BLaER1 (cell line): ENCODE data around the gene PCED1A.

Experiments
- H3K27ac ChIP-seq: shearing (Covaris generic); formaldehyde crosslinking; 2 replicates; pipeline ENCODE4 v1.8.1; 2022
- H3K27me3 ChIP-seq: shearing (Covaris generic); formaldehyde crosslinking; 2 replicates; pipeline ENCODE4 v1.8.1; 2022
- H3K36me3 ChIP-seq: shearing (Covaris generic); formaldehyde crosslinking; 2 replicates; pipeline ENCODE4 v1.8.1; 2022
- H3K4me1 ChIP-seq: shearing (Covaris generic); formaldehyde crosslinking; 2 replicates; pipeline ENCODE4 v1.8.1; 2022
- H3K4me2 ChIP-seq: shearing (Covaris generic); formaldehyde crosslinking; 2 replicates; pipeline ENCODE4 v1.8.1; 2022
- H3K4me3 ChIP-seq: shearing (Covaris generic); formaldehyde crosslinking; 2 replicates; pipeline ENCODE4 v1.8.1; 2022
- H3K9ac ChIP-seq: shearing (Covaris generic); formaldehyde crosslinking; 2 replicates; pipeline ENCODE4 v1.8.1; 2022
- H3K9me3 ChIP-seq: shearing (Covaris generic); formaldehyde crosslinking; 2 replicates; pipeline ENCODE4 v1.8.1; 2022
- H4K20me1 ChIP-seq: shearing (Covaris generic); formaldehyde crosslinking; 2 replicates; pipeline ENCODE4 v1.8.1; 2022
- Cebpa-rat ChIP-seq: shearing (Covaris generic); IDR thresholded peaks from 2 replicates; pipeline ENCODE4 v1.8.1; 2022

Gene PCED1A, protein sequence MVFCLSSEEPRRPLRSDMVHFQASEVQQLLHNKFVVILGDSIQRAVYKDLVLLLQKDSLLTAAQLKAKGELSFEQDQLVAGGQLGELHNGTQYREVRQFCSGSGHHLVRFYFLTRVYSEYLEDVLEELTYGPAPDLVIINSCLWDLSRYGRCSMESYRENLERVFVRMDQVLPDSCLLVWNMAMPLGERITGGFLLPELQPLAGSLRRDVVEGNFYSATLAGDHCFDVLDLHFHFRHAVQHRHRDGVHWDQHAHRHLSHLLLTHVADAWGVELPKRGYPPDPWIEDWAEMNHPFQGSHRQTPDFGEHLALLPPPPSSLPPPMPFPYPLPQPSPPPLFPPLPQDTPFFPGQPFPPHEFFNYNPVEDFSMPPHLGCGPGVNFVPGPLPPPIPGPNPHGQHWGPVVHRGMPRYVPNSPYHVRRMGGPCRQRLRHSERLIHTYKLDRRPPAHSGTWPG

DNA sequence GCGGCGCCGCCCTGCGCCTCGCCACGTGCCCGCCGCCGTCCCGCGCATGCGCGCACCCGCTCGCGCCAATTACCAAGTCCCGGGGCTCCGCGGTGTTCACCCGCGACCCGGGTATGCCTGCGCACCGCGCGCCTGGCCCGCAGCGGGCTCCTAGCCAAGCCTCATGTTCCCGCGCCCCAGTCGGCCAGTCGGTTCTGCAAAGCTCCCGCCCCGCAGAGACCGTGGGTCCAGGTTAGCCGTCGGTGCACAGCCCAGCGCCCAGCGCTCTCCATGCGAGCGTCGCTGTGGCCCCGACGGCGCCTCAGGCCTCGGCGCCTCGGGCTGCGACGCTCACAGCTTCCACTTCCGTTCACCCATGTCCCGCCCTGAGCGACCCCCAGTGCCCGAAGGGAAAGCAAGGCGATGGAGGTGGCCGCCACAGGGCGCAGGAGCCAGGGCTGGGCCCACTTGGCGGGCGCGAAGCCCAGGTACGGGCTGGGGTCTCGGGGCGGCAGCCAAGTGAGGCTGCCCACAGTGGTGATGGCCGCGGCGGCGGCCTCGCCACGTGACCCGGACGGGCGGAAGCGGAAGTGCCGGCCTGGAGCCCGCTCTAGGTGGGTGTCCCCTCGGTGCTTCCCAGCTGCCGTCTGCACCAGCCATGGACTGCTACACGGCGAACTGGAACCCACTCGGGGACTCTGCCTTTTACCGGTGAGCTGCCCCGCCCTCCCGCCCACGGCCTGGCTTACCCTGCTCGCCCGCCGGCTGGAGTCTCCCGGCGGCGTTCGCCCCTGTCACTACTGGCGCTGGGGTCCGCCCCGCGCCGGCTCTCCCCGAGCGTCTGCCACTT is at the start of gene PCED1A, which contains the start of gene VPS16:
Gene PCED1A (minus strand): TSS at position 518 of the 829 bp plus-strand sequence. CDS start 743 bp downstream, outside the sequence.
Gene VPS16 (plus strand): TSS at position 608 of the 829 bp plus-strand sequence. CDS start 30 bp downstream, at position 638.
- peak within 1 kb of the TSS; percentile 83 for H3K4me3 ChIP-seq
- H4K20me1 ChIP-seq = no peaks in the 10 kb centered on the region
- H3K27me3 ChIP-seq = no peaks in the 10 kb centered on the region
- peak within 1 kb of the TSS; percentile 92 for H3K9ac ChIP-seq
- peaks cover 43% of the 10 kb centered on the region for H3K4me1 ChIP-seq
- no peak for TF ChIP-seq Cebpa-rat
- peaks cover 11% of the 10 kb centered on the region; the same call in 1 of the 2 replicates for H3K36me3 ChIP-seq
- H3K4me2 ChIP-seq = peak within 1 kb of the TSS; percentile 95
- peak within 1 kb of the TSS; percentile 97 for H3K27ac ChIP-seq
- H3K9me3 ChIP-seq = no peaks in the 10 kb centered on the region

DNA sequence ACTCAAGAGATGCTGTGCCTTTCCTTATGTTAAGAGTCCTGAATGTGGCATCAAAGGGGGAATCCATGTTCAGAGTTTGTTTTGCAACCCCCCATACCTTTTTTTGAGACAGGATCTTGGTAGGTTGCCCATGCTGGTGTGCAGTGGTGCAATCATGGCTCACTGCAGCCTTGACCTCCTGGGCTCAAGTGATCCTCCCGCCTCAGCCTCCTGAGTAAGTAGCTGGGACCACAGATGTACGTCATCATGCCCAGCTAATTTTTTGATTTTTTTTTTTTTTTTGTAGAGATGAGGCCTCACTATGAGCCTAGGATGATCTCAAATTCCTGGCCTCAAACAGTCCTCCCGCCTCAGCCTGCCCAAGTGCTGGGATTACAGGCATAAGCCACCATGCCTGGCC is 49.3 kb upstream of the PCED1A start:
- Histone ChIP-seq H3K9me3 (peaks cover 28% of the 10 kb centered on the region), H4K20me1 (peaks cover 67% of the 10 kb centered on the region), H3K4me1 (peaks cover 27% of the 10 kb centered on the region), H3K36me3 (peaks cover 45% of the 10 kb centered on the region), H3K27me3 (no peaks in the 10 kb centered on the region), H3K9ac (no peak overlapping the region), H3K4me2 (no peak overlapping the region), H3K27ac (no peak overlapping the region), H3K4me3 (no peak overlapping the region)
- TF ChIP-seq Cebpa-rat = no peak

DNA sequence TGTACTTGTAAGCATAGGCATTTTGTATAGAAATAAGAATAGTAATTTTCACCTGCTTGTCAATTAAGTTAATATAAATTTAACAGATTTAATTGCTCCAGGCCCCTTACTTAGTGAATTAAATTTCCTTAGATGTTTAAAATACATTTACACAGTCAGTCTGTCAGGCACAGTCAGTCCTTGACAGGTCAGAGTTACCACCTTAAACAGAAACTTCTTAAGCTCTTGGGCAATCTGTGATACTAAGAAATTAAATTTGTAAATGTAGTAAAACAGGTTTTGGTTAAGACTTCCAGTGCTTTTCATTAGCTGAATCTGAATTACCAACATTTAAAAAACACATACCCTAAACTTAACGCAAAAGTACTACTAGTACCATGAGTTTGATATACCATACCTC is 48.8 kb upstream of the PCED1A start:
- Histone ChIP-seq H3K4me1 (peaks cover 32% of the 10 kb centered on the region), H4K20me1 (peaks cover 73% of the 10 kb centered on the region), H3K27me3 (no peaks in the 10 kb centered on the region), H3K9me3 (peaks cover 23% of the 10 kb centered on the region), H3K4me3 (no peak overlapping the region), H3K36me3 (peaks cover 40% of the 10 kb centered on the region), H3K27ac (no peak overlapping the region), H3K9ac (no peak overlapping the region), H3K4me2 (no peak overlapping the region)
- TF ChIP-seq Cebpa-rat = no peak

- peaks cover 80% of the 10 kb centered on the region for H4K20me1 ChIP-seq
- peaks cover 38% of the 10 kb centered on the region for H3K36me3 ChIP-seq
- TF ChIP-seq Cebpa-rat = no peak
- H3K4me2 ChIP-seq = no peak overlapping the region
- peaks cover 39% of the 10 kb centered on the region for H3K4me1 ChIP-seq
- H3K9ac ChIP-seq = no peak overlapping the region
- no peak overlapping the region for H3K27ac ChIP-seq
- no peak overlapping the region for H3K4me3 ChIP-seq
- no peaks in the 10 kb centered on the region for H3K27me3 ChIP-seq
- H3K9me3 ChIP-seq = peaks cover 17% of the 10 kb centered on the region
Observed at GRCh38 chr20:2888224-2888955, 47.9 kb upstream of the PCED1A start.

DNA sequence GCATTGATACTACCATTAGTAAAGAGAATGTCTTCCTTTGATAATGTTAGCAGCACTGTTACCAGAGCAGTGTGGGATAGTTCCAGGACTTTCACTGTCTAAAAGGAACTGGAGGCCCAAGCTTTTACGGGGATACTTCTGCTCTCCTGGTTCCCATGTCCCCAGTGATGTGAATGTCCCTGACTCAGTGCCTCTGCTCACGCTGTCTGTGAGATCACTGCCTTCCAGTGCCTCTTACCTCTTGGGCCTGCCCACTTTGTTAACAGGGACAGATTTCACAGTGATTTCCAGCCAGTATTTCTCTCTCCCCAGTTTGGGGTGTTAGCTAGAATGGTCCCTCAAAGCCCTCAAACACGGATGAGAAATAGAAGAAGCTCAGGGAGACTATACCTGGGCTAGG is 47.3 kb upstream of the PCED1A start:
- no peak overlapping the region for H3K4me3 ChIP-seq
- H3K4me2 ChIP-seq = no peak overlapping the region
- no peak overlapping the region for H3K27ac ChIP-seq
- H3K4me1 ChIP-seq = peaks cover 39% of the 10 kb centered on the region
- no peaks in the 10 kb centered on the region for H3K27me3 ChIP-seq
- H3K9ac ChIP-seq = no peak overlapping the region
- no peak for TF ChIP-seq Cebpa-rat
- peaks cover 10% of the 10 kb centered on the region for H3K9me3 ChIP-seq
- H4K20me1 ChIP-seq = peaks cover 81% of the 10 kb centered on the region
- peaks cover 32% of the 10 kb centered on the region for H3K36me3 ChIP-seq

- Histone ChIP-seq H3K4me2 (peak overlapping the region; percentile 37; the same call in 1 of the 2 replicates), H3K9ac (no peak overlapping the region), H4K20me1 (peaks cover 91% of the 10 kb centered on the region), H3K36me3 (peaks cover 27% of the 10 kb centered on the region), H3K27ac (no peak overlapping the region), H3K27me3 (no peaks in the 10 kb centered on the region), H3K9me3 (no peaks in the 10 kb centered on the region), H3K4me3 (no peak overlapping the region), H3K4me1 (peaks cover 23% of the 10 kb centered on the region)
- TF ChIP-seq Cebpa-rat = no peak
Observed at GRCh38 chr20:2883726-2884637, 43.5 kb upstream of the PCED1A start.

- no peak overlapping the region for H3K4me2 ChIP-seq
- no peak overlapping the region for H3K9ac ChIP-seq
- peaks cover 23% of the 10 kb centered on the region for H3K4me1 ChIP-seq
- no peaks in the 10 kb centered on the region for H3K9me3 ChIP-seq
- H3K4me3 ChIP-seq = no peak overlapping the region
- no peak for TF ChIP-seq Cebpa-rat
- peaks cover 88% of the 10 kb centered on the region for H4K20me1 ChIP-seq
- no peak overlapping the region for H3K27ac ChIP-seq
- peaks cover 52% of the 10 kb centered on the region for H3K36me3 ChIP-seq
- no peaks in the 10 kb centered on the region for H3K27me3 ChIP-seq
Observed at GRCh38 chr20:2880650-2881049, 40.2 kb upstream of the PCED1A start.

GRCh38 chr20:2879146-2879545 is 38.7 kb upstream of the PCED1A start:
- Histone ChIP-seq H3K9me3 (no peaks in the 10 kb centered on the region), H3K27ac (no peak overlapping the region), H3K4me2 (no peak overlapping the region), H3K9ac (no peak overlapping the region), H3K4me3 (no peak overlapping the region), H4K20me1 (peaks cover 90% of the 10 kb centered on the region), H3K27me3 (no peaks in the 10 kb centered on the region), H3K36me3 (peaks cover 51% of the 10 kb centered on the region), H3K4me1 (peaks cover 29% of the 10 kb centered on the region)
- no peak for TF ChIP-seq Cebpa-rat

GRCh38 chr20:2878515-2878914 is 38.1 kb upstream of the PCED1A start:
- Histone ChIP-seq H3K4me3 (no peak overlapping the region), H3K9ac (no peak overlapping the region), H3K4me2 (no peak overlapping the region), H3K36me3 (peaks cover 51% of the 10 kb centered on the region), H3K27me3 (no peaks in the 10 kb centered on the region), H3K9me3 (no peaks in the 10 kb centered on the region), H3K27ac (no peak overlapping the region), H4K20me1 (peaks cover 89% of the 10 kb centered on the region), H3K4me1 (peaks cover 24% of the 10 kb centered on the region)
- no peak for TF ChIP-seq Cebpa-rat
